ENCODE measurements around the gene RRH.
"Not testable (repeated sequence)": the region's sequence is repeated elsewhere in the genome, so short reads cannot be mapped to it uniquely, and the experiment has no call there.

Gene RRH

GRCh38 chr4:109847896-109848442 lies 20.2 kb downstream of the RRH start, which contains the start of gene LRIT3:
LRIT3 (plus strand) TSS chr4:109848107; CDS start chr4:109848202, 95 bp downstream.
- DNase-seq: no peak

- no peak for DNase-seq
Observed at GRCh38 chr4:109848501-109848900, 20.7 kb downstream of the RRH start.

GRCh38 chr4:109850601-109851000 lies 22.8 kb downstream of the RRH start:
- DNase-seq: no peak

- DNase-seq: not testable (repeated sequence)
Observed at GRCh38 chr4:109859426-109860300, 31.9 kb downstream of the RRH start.

GRCh38 chr4:109861271-109861670 lies 33.5 kb downstream of the RRH start:
- DNase-seq: no peak

GRCh38 chr4:109861916-109862511 lies 34.2 kb downstream of the RRH start:
- DNase-seq: no peak

GRCh38 chr4:109864134-109864533 lies 36.4 kb downstream of the RRH start:
- no peak for DNase-seq

GRCh38 chr4:109870061-109870460 lies 42.3 kb downstream of the RRH start:
- DNase-seq: no peak

- DNase-seq: no peak
Observed at GRCh38 chr4:109872065-109872464, 44.3 kb downstream of the RRH start.

GRCh38 chr4:109872950-109873656 lies 45.3 kb downstream of the RRH start:
- DNase-seq: no peak

GRCh38 chr4:109873791-109874514 lies 46.2 kb downstream of the RRH start:
- DNase-seq: no peak

GRCh38 chr4:109875106-109875505 lies 47.3 kb downstream of the RRH start:
- no peak for DNase-seq

GRCh38 chr4:109875553-109875952 lies 47.8 kb downstream of the RRH start:
- DNase-seq: not testable (repeated sequence)

GRCh38 chr4:109876634-109877265 lies 49.0 kb downstream of the RRH start:
- DNase-seq: no peak

GRCh38 chr4:109877400-109877799 lies 49.6 kb downstream of the RRH start:
- DNase-seq: no peak

- no peak for DNase-seq
Observed at GRCh38 chr4:109878355-109878754, 50.6 kb downstream of the RRH start.

GRCh38 chr4:109879081-109879480 lies 51.3 kb downstream of the RRH start:
- no peak for DNase-seq

- DNase-seq: no peak
Observed at GRCh38 chr4:109879636-109880314, 52.0 kb downstream of the RRH start.

GRCh38 chr4:109886303-109886702 lies 58.5 kb downstream of the RRH start:
- DNase-seq: no peak

- no peak for DNase-seq
Observed at GRCh38 chr4:109887071-109887470, 59.3 kb downstream of the RRH start.

- DNase-seq: no peak
Observed at GRCh38 chr4:109890076-109890475, 62.3 kb downstream of the RRH start.

Measured in NCI-H1436 treated with DMSO at 0.1 percent for 48 hours (cell line).